ENCODE data around the gene ATAD1. TPM values are rescaled to one million over a fixed set of nuclear protein-coding genes. Genes with fewer than 3 reads are reported as not detected.

ATAD1 gene
- total RNA-seq, 1 experiment from 2014 or later, result 62.0 TPM

DNA sequence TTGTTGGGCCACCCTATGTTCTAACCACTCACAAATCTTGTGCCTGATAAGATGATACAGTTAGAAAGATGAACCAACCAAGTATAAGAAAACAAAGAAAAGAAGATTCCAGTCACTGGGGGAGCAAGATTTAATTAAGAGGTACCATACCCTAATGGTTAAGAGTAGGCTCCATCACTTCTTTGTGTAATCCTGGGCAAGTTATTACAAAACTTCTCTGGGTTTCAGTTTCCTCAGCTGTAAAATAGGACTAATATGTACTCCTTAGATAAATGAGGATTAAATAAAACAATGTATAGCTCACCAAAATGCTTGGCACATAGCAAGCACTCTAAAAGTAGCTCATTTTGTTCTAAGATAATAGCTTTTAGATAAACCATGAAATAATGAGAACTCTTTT is 58.5 kb downstream of the ATAD1 start:
- BruUV-seq (replicated peaks), result no TSS peak
- DNase-seq (ENCODE audit: low read depth, low spot score) (no peak), ATAC-seq (no peak)
- H3K9me3 ChIP-seq (ENCODE audit: control insufficient read depth, insufficient read depth, low read depth, low read length), result no peaks in the 10 kb centered on the region
- intact Hi-C loops (cut with micrococcal nuclease; ENCODE audit: unreplicated experiment), result no loop called here
- H3K27me3 ChIP-seq (ENCODE audit: control insufficient read depth, insufficient read depth, low read length), result no peaks in the 10 kb centered on the region
- H3K36me3 ChIP-seq (ENCODE audit: control insufficient read depth, insufficient read depth, low read length), result peaks cover 15% of the 10 kb centered on the region
- no peaks in the 10 kb centered on the region for H3K4me1 ChIP-seq (ENCODE audit: control insufficient read depth, insufficient read depth, low read length)
- POLR2A ChIA-PET, result no interaction called here
- H3K27ac ChIP-seq (ENCODE audit: low read length), result no peak overlapping the region
- TF ChIP-seq, protein P1, sequence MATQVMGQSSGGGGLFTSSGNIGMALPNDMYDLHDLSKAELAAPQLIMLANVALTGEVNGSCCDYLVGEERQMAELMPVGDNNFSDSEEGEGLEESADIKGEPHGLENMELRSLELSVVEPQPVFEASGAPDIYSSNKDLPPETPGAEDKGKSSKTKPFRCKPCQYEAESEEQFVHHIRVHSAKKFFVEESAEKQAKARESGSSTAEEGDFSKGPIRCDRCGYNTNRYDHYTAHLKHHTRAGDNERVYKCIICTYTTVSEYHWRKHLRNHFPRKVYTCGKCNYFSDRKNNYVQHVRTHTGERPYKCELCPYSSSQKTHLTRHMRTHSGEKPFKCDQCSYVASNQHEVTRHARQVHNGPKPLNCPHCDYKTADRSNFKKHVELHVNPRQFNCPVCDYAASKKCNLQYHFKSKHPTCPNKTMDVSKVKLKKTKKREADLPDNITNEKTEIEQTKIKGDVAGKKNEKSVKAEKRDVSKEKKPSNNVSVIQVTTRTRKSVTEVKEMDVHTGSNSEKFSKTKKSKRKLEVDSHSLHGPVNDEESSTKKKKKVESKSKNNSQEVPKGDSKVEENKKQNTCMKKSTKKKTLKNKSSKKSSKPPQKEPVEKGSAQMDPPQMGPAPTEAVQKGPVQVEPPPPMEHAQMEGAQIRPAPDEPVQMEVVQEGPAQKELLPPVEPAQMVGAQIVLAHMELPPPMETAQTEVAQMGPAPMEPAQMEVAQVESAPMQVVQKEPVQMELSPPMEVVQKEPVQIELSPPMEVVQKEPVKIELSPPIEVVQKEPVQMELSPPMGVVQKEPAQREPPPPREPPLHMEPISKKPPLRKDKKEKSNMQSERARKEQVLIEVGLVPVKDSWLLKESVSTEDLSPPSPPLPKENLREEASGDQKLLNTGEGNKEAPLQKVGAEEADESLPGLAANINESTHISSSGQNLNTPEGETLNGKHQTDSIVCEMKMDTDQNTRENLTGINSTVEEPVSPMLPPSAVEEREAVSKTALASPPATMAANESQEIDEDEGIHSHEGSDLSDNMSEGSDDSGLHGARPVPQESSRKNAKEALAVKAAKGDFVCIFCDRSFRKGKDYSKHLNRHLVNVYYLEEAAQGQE (IDR thresholded peaks at IDR 0.05; ENCODE audit: insufficient read depth in 1 of 2, low read depth in 2 of 2, low read length in 1 of 2), result no peak
- TF ChIP-seq TCF7L2 (IDR thresholded peaks at IDR 0.05; ENCODE audit: low read depth, low read length), result no peak
- TF ChIP-seq, protein P2, sequence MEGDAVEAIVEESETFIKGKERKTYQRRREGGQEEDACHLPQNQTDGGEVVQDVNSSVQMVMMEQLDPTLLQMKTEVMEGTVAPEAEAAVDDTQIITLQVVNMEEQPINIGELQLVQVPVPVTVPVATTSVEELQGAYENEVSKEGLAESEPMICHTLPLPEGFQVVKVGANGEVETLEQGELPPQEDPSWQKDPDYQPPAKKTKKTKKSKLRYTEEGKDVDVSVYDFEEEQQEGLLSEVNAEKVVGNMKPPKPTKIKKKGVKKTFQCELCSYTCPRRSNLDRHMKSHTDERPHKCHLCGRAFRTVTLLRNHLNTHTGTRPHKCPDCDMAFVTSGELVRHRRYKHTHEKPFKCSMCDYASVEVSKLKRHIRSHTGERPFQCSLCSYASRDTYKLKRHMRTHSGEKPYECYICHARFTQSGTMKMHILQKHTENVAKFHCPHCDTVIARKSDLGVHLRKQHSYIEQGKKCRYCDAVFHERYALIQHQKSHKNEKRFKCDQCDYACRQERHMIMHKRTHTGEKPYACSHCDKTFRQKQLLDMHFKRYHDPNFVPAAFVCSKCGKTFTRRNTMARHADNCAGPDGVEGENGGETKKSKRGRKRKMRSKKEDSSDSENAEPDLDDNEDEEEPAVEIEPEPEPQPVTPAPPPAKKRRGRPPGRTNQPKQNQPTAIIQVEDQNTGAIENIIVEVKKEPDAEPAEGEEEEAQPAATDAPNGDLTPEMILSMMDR (IDR thresholded peaks at IDR 0.05), result no peak
- no peak for TF ChIP-seq SIN3A (IDR thresholded peaks at IDR 0.05; ENCODE audit: borderline replicate concordance, insufficient read depth, low read depth, low read length)
- no peak for TF ChIP-seq POLR2AphosphoS5 (IDR thresholded peaks at IDR 0.05; ENCODE audit: low read depth, low read length)
- H3K4me3 ChIP-seq (ENCODE audit: low read depth in 2 of 2, low read length in 2 of 2), result no peak overlapping the region
- CTCF ChIA-PET, result interaction anchor here (0.6 kb wide), 1 partner anchor 559 kb away, joined by 3 read pairs; no protein-coding TSS in a partner anchor
- in situ Hi-C loops (cut with HindIII; ENCODE audit: low pct_unique_long_range_greater_than_20kb, low sequenced_read_pairs), result no loop called here

DNA sequence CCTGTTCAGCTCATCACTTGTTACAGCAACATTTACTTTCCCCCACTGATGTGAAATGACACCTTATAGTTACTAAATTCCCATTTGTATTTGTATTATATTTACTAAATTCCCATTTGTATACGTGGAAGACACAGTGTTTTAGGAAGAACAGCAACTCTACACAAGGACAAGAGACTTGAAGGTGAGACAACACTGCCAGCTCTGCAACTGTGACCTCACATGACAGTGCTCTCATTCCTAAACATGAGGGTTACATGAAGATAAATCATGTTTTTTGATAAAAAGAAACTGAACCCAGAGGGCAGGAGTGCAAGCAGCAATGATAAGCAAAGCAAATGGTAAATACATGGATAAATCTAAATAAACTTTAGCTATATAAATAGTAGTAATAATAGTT is 60.3 kb downstream of the ATAD1 start:
- intact Hi-C loops (cut with micrococcal nuclease; ENCODE audit: unreplicated experiment) (no loop called here), in situ Hi-C loops (cut with HindIII; ENCODE audit: low pct_unique_long_range_greater_than_20kb, low sequenced_read_pairs) (no loop called here)
- no peak for DNase-seq (ENCODE audit: low read depth, low spot score)
- H3K4me1 ChIP-seq (ENCODE audit: control insufficient read depth, insufficient read depth, low read length), result no peaks in the 10 kb centered on the region
- ATAC-seq, result no peak
- POLR2A ChIA-PET, result no interaction called here
- no peaks in the 10 kb centered on the region for H3K27me3 ChIP-seq (ENCODE audit: control insufficient read depth, insufficient read depth, low read length)
- no peak overlapping the region for H3K4me3 ChIP-seq (ENCODE audit: low read depth in 2 of 2, low read length in 2 of 2)
- no peak overlapping the region for H3K27ac ChIP-seq (ENCODE audit: low read length)
- BruUV-seq (replicated peaks), result no TSS peak
- H3K9me3 ChIP-seq (ENCODE audit: control insufficient read depth, insufficient read depth, low read depth, low read length), result no peaks in the 10 kb centered on the region
- TF ChIP-seq SIN3A (IDR thresholded peaks at IDR 0.05; ENCODE audit: borderline replicate concordance, insufficient read depth, low read depth, low read length) (no peak), TCF7L2 (IDR thresholded peaks at IDR 0.05; ENCODE audit: low read depth, low read length) (no peak)
- TF ChIP-seq, protein P1 (IDR thresholded peaks at IDR 0.05; ENCODE audit: insufficient read depth in 1 of 2, low read depth in 2 of 2, low read length in 1 of 2), result no peak
- CTCF ChIA-PET, result interaction anchor here (0.6 kb wide), 1 partner anchor 14 kb away, joined by 5 read pairs; no protein-coding TSS in a partner anchor
- H3K36me3 ChIP-seq (ENCODE audit: control insufficient read depth, insufficient read depth, low read length), result peaks cover 28% of the 10 kb centered on the region

Data from Panc1 (cell line).